Activated CD8-positive, alpha-beta T cell treated with anti-CD3 and anti-CD28 coated beads for 36 hours (primary cell): ENCODE measurements around the gene WARS2. TPM values are rescaled to one million over a fixed set of nuclear protein-coding genes. Genes with fewer than 3 reads are reported as not detected.
A peak's percentile ranks its signal among the peaks of the same experiment; 100 is the strongest.

Experiments used
- ATAC-seq: fragments of 200-7000 bp; cut with Tn5 transposase; one replicate; pipeline ENCODE4 v1.10.0; 2021; ENCODE audit warnings: mild to moderate bottlenecking, moderate library complexity
- CTCF ChIA-PET: fragments of 350-600 bp; sonication (Branson Sonifier 250); formaldehyde crosslinking; loops from one replicate; lab custom pipeline; 2021; ENCODE audit warnings: antibody characterized with exemption; lab: Charles Lee
- POLR2A ChIA-PET: fragments of 350-600 bp; sonication (Branson Sonifier 250); formaldehyde crosslinking; loops from one replicate; lab custom pipeline; 2021; ENCODE audit warnings: antibody characterized with exemption; lab: Charles Lee
- DNase-seq: peaks from one replicate; pipeline ENCODE4 v3.0.0-alpha.2; 2020
- H3K27ac Mint-ChIP-seq: one replicate; pipeline ENCODE4 v1.8.0; 2021; ENCODE audit warnings: mild to moderate bottlenecking, mixed read lengths
- H3K27me3 Mint-ChIP-seq: one replicate; pipeline ENCODE4 v1.8.0; 2021; ENCODE audit warnings: mixed read lengths
- H3K36me3 Mint-ChIP-seq: one replicate; pipeline ENCODE4 v1.8.0; 2021; ENCODE audit warnings: low read depth, mixed read lengths
- H3K4me1 Mint-ChIP-seq: one replicate; pipeline ENCODE4 v1.8.0; 2021; ENCODE audit warnings: low read depth, mixed read lengths
- H3K4me3 Mint-ChIP-seq: one replicate; pipeline ENCODE4 v1.8.0; 2021; ENCODE audit warnings: mild to moderate bottlenecking, moderate library complexity, mixed read lengths
- H3K9me3 Mint-ChIP-seq: one replicate; pipeline ENCODE4 v1.8.0; 2021; ENCODE audit warnings: mixed read lengths
- intact Hi-C: fragments of 100-400 bp; cut with micrococcal nuclease; formaldehyde crosslinking; loops from one replicate; pipeline ENCODE4 v1.10.0; 2022
- total RNA-seq, 2 experiments: library from RNA; stranded (reverse); gene quantifications; one replicate each; pipeline ENCODE4 v1.2.3, GENCODE V29; 2021
- TF ChIP-seq, protein P1 (sequence below): fragments of 200-600 bp; IDR thresholded peaks from one replicate; pipeline ENCODE4 v1.8.0; 2022; ENCODE audit warnings: antibody characterized with exemption, mild to moderate bottlenecking

The WARS2 gene
- total RNA-seq, 2 experiments from 2014 or later = 22.3 to 23.7 TPM

DNA sequence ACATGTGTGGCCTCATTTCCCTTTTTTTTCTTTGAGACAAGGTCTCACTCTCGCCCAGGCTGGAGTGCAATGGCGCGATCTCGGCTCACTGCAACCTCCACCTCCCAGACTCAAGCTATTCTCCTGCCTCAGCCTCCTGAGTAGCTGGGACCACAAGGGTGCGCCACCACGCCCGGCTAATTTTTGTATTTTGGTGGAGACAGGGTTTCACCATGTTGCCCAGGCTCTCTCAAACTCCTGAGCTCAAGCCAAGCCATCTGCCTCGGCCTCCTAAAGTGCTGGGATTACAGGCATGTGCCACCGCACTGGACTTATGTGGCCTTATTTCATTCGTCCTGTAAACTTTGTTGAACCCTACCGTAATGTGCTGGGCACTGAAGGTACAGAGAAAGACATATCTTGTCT lies 569 bp upstream of the WARS2 start:
- peaks cover 24% of the 10 kb centered on the region for H3K36me3 Mint-ChIP-seq
- ChIA-PET POLR2A (interaction anchor here (0.8 to 1.0 kb wide), 2 partner anchors 13 to 18 kb away, joined by 3 to 5 read pairs; no protein-coding TSS in a partner anchor), CTCF (no interaction called here)
- H3K27ac Mint-ChIP-seq = no peak overlapping the region
- DNase-seq (peak; percentile 71), ATAC-seq (peak; percentile 15)
- peaks cover 22% of the 10 kb centered on the region for H3K4me1 Mint-ChIP-seq
- no peak overlapping the region for H3K4me3 Mint-ChIP-seq
- H3K27me3 Mint-ChIP-seq = no peaks in the 10 kb centered on the region
- intact Hi-C loops = no loop called here
- TF ChIP-seq, protein P1, sequence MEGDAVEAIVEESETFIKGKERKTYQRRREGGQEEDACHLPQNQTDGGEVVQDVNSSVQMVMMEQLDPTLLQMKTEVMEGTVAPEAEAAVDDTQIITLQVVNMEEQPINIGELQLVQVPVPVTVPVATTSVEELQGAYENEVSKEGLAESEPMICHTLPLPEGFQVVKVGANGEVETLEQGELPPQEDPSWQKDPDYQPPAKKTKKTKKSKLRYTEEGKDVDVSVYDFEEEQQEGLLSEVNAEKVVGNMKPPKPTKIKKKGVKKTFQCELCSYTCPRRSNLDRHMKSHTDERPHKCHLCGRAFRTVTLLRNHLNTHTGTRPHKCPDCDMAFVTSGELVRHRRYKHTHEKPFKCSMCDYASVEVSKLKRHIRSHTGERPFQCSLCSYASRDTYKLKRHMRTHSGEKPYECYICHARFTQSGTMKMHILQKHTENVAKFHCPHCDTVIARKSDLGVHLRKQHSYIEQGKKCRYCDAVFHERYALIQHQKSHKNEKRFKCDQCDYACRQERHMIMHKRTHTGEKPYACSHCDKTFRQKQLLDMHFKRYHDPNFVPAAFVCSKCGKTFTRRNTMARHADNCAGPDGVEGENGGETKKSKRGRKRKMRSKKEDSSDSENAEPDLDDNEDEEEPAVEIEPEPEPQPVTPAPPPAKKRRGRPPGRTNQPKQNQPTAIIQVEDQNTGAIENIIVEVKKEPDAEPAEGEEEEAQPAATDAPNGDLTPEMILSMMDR = peak; percentile 35
- H3K9me3 Mint-ChIP-seq = no peaks in the 10 kb centered on the region

DNA sequence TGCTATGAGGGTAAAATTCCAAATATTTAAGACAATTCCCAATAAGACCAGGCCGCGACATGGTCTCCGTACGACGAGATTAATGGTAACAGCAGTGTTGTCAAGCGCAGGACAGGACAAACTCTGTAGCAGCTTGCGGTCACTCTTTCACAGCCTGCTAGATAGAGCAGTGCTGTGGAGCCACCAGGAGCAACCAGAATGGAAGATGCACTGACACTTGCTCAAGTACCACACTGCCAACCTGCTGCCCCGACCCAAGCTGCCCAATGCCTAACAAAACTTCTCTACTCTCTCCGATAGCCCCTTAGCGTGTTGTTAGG lies 636 bp downstream of the WARS2 start:
- H3K27me3 Mint-ChIP-seq = no peaks in the 10 kb centered on the region
- H3K4me3 Mint-ChIP-seq = no peak overlapping the region
- TF ChIP-seq, protein P1 = no peak
- no peaks in the 10 kb centered on the region for H3K9me3 Mint-ChIP-seq
- intact Hi-C loops = no loop called here
- POLR2A ChIA-PET = interaction anchor here (1.0 kb wide), 2 partner anchors 19 to 1211 kb away, joined by 3 to 4 read pairs; no protein-coding TSS in a partner anchor
- peak; percentile 23 for ATAC-seq
- H3K4me1 Mint-ChIP-seq = peaks cover 16% of the 10 kb centered on the region
- no peak for DNase-seq
- H3K27ac Mint-ChIP-seq = no peak overlapping the region
- CTCF ChIA-PET = no interaction called here
- peaks cover 21% of the 10 kb centered on the region for H3K36me3 Mint-ChIP-seq

DNA sequence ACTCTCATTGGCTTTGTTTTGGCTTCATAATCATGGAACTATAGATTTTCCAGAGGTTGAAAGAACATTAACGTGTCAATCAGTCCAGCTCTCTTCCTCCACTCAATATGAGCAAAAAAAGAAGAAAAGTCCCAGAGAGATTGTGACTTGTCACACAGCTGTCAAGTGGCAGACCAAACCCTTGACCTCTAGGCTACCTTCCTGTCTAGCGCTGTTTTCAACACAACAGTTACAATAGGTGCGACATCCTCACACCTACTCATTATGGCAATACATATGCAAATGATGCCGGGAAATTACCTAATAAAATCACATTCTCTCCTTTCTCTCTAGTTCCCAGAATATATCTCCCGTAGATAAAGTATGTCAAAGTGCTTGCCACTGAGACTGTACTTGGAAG lies 1.1 kb downstream of the WARS2 start:
- H3K4me1 Mint-ChIP-seq = peaks cover 16% of the 10 kb centered on the region

DNA sequence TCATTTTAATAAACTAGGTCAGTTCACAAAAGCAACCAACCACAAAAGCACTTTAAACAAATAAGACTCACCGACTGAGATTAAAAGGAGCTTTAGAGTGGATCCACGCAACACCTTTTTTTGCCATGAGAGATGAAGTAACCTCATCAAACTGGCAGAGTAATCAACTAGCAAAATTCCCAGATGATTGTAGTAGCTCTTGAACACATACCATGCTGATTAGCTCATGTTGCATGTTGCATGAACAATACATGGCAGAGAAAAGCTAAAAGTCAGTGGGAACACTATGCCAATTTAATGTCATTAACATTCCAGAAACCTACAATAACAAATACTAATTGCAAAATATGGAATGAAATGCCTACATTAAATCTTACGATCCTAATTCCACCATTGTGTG lies 4.1 kb downstream of the WARS2 start:
- no peaks in the 10 kb centered on the region for H3K27me3 Mint-ChIP-seq
- H3K4me3 Mint-ChIP-seq = no peak overlapping the region
- intact Hi-C loops = no loop called here
- DNase-seq (no peak), ATAC-seq (no peak)
- POLR2A ChIA-PET = no interaction called here
- TF ChIP-seq, protein P1 = no peak
- no peak overlapping the region for H3K27ac Mint-ChIP-seq
- H3K4me1 Mint-ChIP-seq = peaks cover 5% of the 10 kb centered on the region
- CTCF ChIA-PET = no interaction called here
- H3K36me3 Mint-ChIP-seq = peaks cover 15% of the 10 kb centered on the region
- no peaks in the 10 kb centered on the region for H3K9me3 Mint-ChIP-seq

More for the DNA sequence above, 1.1 kb downstream of the WARS2 start:
- no peaks in the 10 kb centered on the region for H3K9me3 Mint-ChIP-seq
- no peak overlapping the region for H3K27ac Mint-ChIP-seq
- no peaks in the 10 kb centered on the region for H3K27me3 Mint-ChIP-seq
- H3K36me3 Mint-ChIP-seq = peaks cover 20% of the 10 kb centered on the region
- peak; percentile 5 for ATAC-seq
- DNase-seq = peak; percentile 40
- intact Hi-C loops = no loop called here
- TF ChIP-seq, protein P1 = no peak
- H3K4me3 Mint-ChIP-seq = no peak overlapping the region
- POLR2A ChIA-PET = interaction anchor here (1.0 kb wide), 1 partner anchor 1211 kb away, joined by 4 read pairs; no protein-coding TSS in a partner anchor
- CTCF ChIA-PET = interaction anchor here (0.7 kb wide), 1 partner anchor 1243 kb away, joined by 3 read pairs; no protein-coding TSS in a partner anchor

GRCh38 chr1:119133987-119134386 lies 6.5 kb downstream of the WARS2 start:
- ChIA-PET CTCF (no interaction called here), POLR2A (no interaction called here)
- TF ChIP-seq, protein P1 = no peak
- no peak overlapping the region for H3K27ac Mint-ChIP-seq
- no peaks in the 10 kb centered on the region for H3K9me3 Mint-ChIP-seq
- peaks cover 2% of the 10 kb centered on the region for H3K4me1 Mint-ChIP-seq
- DNase-seq (no peak), ATAC-seq (no peak)
- no peaks in the 10 kb centered on the region for H3K27me3 Mint-ChIP-seq
- no peak overlapping the region for H3K4me3 Mint-ChIP-seq
- intact Hi-C loops = no loop called here
- H3K36me3 Mint-ChIP-seq = peaks cover 18% of the 10 kb centered on the region
